Astrocyte (in vitro differentiated cells and primary cell): ENCODE measurements around the gene SUPT5H. TPM values are rescaled to one million over a fixed set of nuclear protein-coding genes. Genes with fewer than 3 reads are reported as not detected.

Source experiments
- DNase-seq: peaks from one replicate; pipeline ENCODE4 v3.0.0-alpha.2; 2010; ENCODE audit warnings: low read depth
- FAIRE-seq: peaks from 2 replicates; lab custom pipeline; 2011; peaks lifted over from hg19 to GRCh38; lab: Jason Lieb, UNC
- H2AFZ ChIP-seq: 2 replicates; pipeline ENCODE4 v1.6.0; 2012; ENCODE audit warnings: low read depth, low read length, inconsistent platforms
- H3K27ac ChIP-seq: 2 replicates; pipeline ENCODE4 v1.5.1; 2011; ENCODE audit warnings: low read depth, low read length, inconsistent platforms
- H3K27me3 ChIP-seq: 2 replicates; pipeline ENCODE4 v1.6.0; 2011; ENCODE audit warnings: low read length, inconsistent platforms; ENCODE audit not compliant: insufficient read depth
- H3K36me3 ChIP-seq: 2 replicates; pipeline ENCODE4 v1.5.1; 2011; ENCODE audit warnings: low read length, inconsistent platforms; ENCODE audit not compliant: insufficient read depth
- H3K4me1 ChIP-seq: 2 replicates; pipeline ENCODE4 v1.5.1; 2011; ENCODE audit warnings: low read length, inconsistent platforms; ENCODE audit not compliant: insufficient read depth
- H3K4me2 ChIP-seq: 2 replicates; pipeline ENCODE4 v1.6.0; 2012; ENCODE audit warnings: low read length, inconsistent platforms
- H3K4me3 ChIP-seq: 2 replicates; pipeline ENCODE4 v1.5.1; 2011; ENCODE audit warnings: low read depth, mild to moderate bottlenecking, low read length, inconsistent platforms; ENCODE audit not compliant: insufficient read depth
- H3K79me2 ChIP-seq: 2 replicates; pipeline ENCODE4 v1.6.0; 2012; ENCODE audit warnings: mild to moderate bottlenecking, low read length, inconsistent platforms; ENCODE audit not compliant: insufficient read depth
- H3K9ac ChIP-seq: 2 replicates; pipeline ENCODE4 v1.6.0; 2012; ENCODE audit warnings: mild to moderate bottlenecking, low read length, inconsistent platforms
- H3K9me3 ChIP-seq: 2 replicates; pipeline ENCODE4 v1.5.1; 2012; ENCODE audit warnings: low read depth, mild to moderate bottlenecking, low read length, inconsistent platforms; ENCODE audit not compliant: insufficient read depth
- H4K20me1 ChIP-seq: 2 replicates; pipeline ENCODE4 v1.6.0; 2012; ENCODE audit warnings: low read length, inconsistent platforms; ENCODE audit not compliant: insufficient read depth
- H3K27ac Mint-ChIP-seq: one replicate; pipeline ENCODE4 v1.8.0; 2021; ENCODE audit warnings: mild to moderate bottlenecking, mixed read lengths; ENCODE audit not compliant: unreplicated experiment
- H3K27me3 Mint-ChIP-seq: one replicate; pipeline ENCODE4 v1.8.0; 2021; ENCODE audit warnings: low read depth, mixed read lengths; ENCODE audit not compliant: unreplicated experiment
- H3K36me3 Mint-ChIP-seq: one replicate; pipeline ENCODE4 v1.8.0; 2021; ENCODE audit warnings: low read depth, mixed read lengths; ENCODE audit not compliant: unreplicated experiment
- H3K4me1 Mint-ChIP-seq: one replicate; pipeline ENCODE4 v1.8.0; 2021; ENCODE audit warnings: low read depth, mixed read lengths; ENCODE audit not compliant: unreplicated experiment
- H3K4me3 Mint-ChIP-seq: one replicate; pipeline ENCODE4 v1.8.0; 2021; ENCODE audit warnings: mild to moderate bottlenecking, moderate library complexity, mixed read lengths; ENCODE audit not compliant: unreplicated experiment
- H3K9me3 Mint-ChIP-seq: one replicate; pipeline ENCODE4 v1.8.0; 2021; ENCODE audit warnings: mild to moderate bottlenecking, mixed read lengths; ENCODE audit not compliant: unreplicated experiment
- EZH2 ChIP-seq: IDR thresholded peaks from 2 replicates; pipeline ENCODE4 v1.6.1; 2012; ENCODE audit warnings: mild to moderate bottlenecking, low read length, inconsistent platforms; ENCODE audit not compliant: insufficient read depth
- total RNA-seq: library from RNA; stranded (reverse); gene quantifications from 2 replicates; pipeline ENCODE4 v1.2.1, GENCODE V29; 2021
- TF ChIP-seq, protein P1 (sequence below): IDR thresholded peaks from 2 replicates; pipeline ENCODE4 v1.5.1; 2011; ENCODE audit warnings: low read depth, mild to moderate bottlenecking, inconsistent platforms, low read length, moderate library complexity; ENCODE audit not compliant: insufficient read depth

The SUPT5H gene
- total RNA-seq, 1 donor from 2014 or later: 171 TPM

DNA sequence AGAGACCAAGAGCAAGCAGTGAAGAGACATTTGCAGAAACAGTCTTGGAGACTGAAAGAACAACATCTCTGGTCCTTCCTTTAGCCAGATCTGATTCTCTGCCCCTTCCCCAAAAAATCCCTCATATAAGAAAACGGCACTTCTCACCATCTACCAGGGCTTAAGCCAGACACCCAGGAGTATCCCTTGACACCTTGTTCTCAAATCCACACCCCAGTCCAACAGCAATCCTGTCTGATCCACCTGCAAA is 34.6 kb upstream of the SUPT5H start:
- peaks cover 4% of the 10 kb centered on the region for H3K36me3 ChIP-seq
- no peaks in the 10 kb centered on the region for H3K27me3 ChIP-seq
- peaks cover 42% of the 10 kb centered on the region for H4K20me1 ChIP-seq
- peak overlapping the region; percentile 96 for H3K4me2 ChIP-seq
- no peak for TF ChIP-seq EZH2
- TF ChIP-seq, protein P1, sequence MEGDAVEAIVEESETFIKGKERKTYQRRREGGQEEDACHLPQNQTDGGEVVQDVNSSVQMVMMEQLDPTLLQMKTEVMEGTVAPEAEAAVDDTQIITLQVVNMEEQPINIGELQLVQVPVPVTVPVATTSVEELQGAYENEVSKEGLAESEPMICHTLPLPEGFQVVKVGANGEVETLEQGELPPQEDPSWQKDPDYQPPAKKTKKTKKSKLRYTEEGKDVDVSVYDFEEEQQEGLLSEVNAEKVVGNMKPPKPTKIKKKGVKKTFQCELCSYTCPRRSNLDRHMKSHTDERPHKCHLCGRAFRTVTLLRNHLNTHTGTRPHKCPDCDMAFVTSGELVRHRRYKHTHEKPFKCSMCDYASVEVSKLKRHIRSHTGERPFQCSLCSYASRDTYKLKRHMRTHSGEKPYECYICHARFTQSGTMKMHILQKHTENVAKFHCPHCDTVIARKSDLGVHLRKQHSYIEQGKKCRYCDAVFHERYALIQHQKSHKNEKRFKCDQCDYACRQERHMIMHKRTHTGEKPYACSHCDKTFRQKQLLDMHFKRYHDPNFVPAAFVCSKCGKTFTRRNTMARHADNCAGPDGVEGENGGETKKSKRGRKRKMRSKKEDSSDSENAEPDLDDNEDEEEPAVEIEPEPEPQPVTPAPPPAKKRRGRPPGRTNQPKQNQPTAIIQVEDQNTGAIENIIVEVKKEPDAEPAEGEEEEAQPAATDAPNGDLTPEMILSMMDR: no peak
- DNase-seq: no peak
- Mint-ChIP-seq H3K4me3 (peak overlapping the region; percentile 90), H3K27me3 (no peaks in the 10 kb centered on the region), H3K36me3 (peaks cover 5% of the 10 kb centered on the region), H3K27ac (peak overlapping the region; percentile 43), H3K4me1 (peaks cover 34% of the 10 kb centered on the region), H3K9me3 (no peaks in the 10 kb centered on the region)
- FAIRE-seq: no peak
- peak overlapping the region; percentile 90 for H3K9ac ChIP-seq
- peaks cover 61% of the 10 kb centered on the region for H3K79me2 ChIP-seq
- peak overlapping the region; percentile 97 for H3K27ac ChIP-seq
- H2AFZ ChIP-seq: no peak overlapping the region
- peaks cover 55% of the 10 kb centered on the region for H3K4me1 ChIP-seq
- no peaks in the 10 kb centered on the region for H3K9me3 ChIP-seq
- H3K4me3 ChIP-seq: no peak overlapping the region

DNA sequence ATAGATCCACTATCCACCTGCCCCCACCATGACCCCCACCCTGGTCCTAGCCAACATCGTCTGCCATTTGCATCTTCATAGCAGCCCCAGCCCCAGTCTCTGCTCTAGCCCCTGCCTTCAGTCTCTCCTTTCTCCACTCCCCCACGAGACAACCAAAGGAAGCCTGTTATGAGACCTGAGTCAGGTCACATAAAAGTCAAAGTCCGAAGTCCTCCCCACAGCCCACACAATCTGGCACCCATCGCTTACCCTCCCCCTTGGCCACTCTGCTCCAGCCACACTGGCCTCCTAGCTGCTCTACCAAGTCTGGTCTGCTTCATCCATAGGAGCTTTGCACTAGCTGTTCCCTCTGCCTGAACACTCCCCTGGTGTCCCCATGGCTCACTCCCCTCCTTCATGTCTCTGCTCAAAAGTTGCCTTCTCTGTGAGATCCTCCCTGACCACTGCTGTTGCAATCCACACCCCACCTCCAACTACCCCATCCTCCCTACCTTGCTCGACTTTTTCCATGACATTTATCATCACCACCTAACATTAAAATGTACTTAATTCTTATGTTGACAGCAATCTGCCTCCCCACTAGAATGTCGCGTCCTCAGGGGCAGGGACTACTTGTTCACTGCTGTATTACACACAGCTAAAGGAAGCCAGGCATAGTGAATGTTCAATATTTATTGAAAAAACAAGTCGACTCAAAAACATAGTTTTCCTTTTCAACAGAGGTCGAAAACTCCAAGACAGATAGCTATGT is 34.1 kb upstream of the SUPT5H start:
- no peak overlapping the region for H2AFZ ChIP-seq
- peaks cover 52% of the 10 kb centered on the region for H3K4me1 ChIP-seq
- no peaks in the 10 kb centered on the region for H3K9me3 ChIP-seq
- peak overlapping the region; percentile 18 for H3K4me3 ChIP-seq
- no peaks in the 10 kb centered on the region for H3K27me3 ChIP-seq
- peak overlapping the region; percentile 43 for H3K27ac Mint-ChIP-seq
- H3K79me2 ChIP-seq: peaks cover 66% of the 10 kb centered on the region
- TF ChIP-seq, protein P1: no peak
- peak overlapping the region; percentile 96 for H3K4me2 ChIP-seq
- peak overlapping the region; percentile 90 for H3K9ac ChIP-seq
- no peak for DNase-seq
- H3K27ac ChIP-seq: peak overlapping the region; percentile 97
- H3K4me3 Mint-ChIP-seq: peak overlapping the region; percentile 90
- H3K4me1 Mint-ChIP-seq: peaks cover 32% of the 10 kb centered on the region
- H3K27me3 Mint-ChIP-seq: no peaks in the 10 kb centered on the region
- FAIRE-seq: no peak
- peaks cover 4% of the 10 kb centered on the region for H3K36me3 ChIP-seq
- H4K20me1 ChIP-seq: peaks cover 47% of the 10 kb centered on the region
- H3K9me3 Mint-ChIP-seq: no peaks in the 10 kb centered on the region
- H3K36me3 Mint-ChIP-seq: peaks cover 5% of the 10 kb centered on the region

DNA sequence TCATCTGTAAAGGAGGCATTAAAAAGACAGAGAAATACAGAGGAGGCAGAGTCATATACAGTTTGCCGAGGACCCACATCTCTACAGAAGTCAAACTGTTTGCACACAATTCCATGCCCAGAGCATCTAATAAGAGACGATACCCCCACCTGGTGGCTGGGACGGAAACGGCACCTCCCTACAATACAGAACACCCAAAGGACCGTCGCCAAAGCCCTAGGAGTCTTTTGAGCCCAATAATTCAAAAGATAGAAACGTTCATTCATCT is 33.6 kb upstream of the SUPT5H start:
- Histone ChIP-seq H4K20me1 (peaks cover 52% of the 10 kb centered on the region), H3K9me3 (no peaks in the 10 kb centered on the region), H3K4me1 (peaks cover 51% of the 10 kb centered on the region), H3K79me2 (peaks cover 70% of the 10 kb centered on the region), H2AFZ (no peak overlapping the region), H3K4me2 (peak overlapping the region; percentile 96), H3K27ac (peak overlapping the region; percentile 97), H3K36me3 (peaks cover 4% of the 10 kb centered on the region), H3K9ac (peak overlapping the region; percentile 90), H3K27me3 (no peaks in the 10 kb centered on the region), H3K4me3 (peak overlapping the region; percentile 18)
- Mint-ChIP-seq H3K27ac (peak overlapping the region; percentile 43), H3K27me3 (no peaks in the 10 kb centered on the region), H3K4me3 (peak overlapping the region; percentile 90), H3K9me3 (no peaks in the 10 kb centered on the region), H3K4me1 (peaks cover 32% of the 10 kb centered on the region), H3K36me3 (peaks cover 5% of the 10 kb centered on the region)
- TF ChIP-seq, protein P1: peak; percentile 97
- no peak for TF ChIP-seq EZH2
- peak; percentile 74 for DNase-seq
- FAIRE-seq: peak; percentile 37
